Measurements from ENCODE around the gene IL24. TPM values are rescaled to one million over a fixed set of nuclear protein-coding genes. Genes with fewer than 3 reads are reported as not detected.
"Not testable (repeated sequence)": the region's sequence is repeated elsewhere in the genome, so short reads cannot be mapped to it uniquely, and the experiment has no call there.

IL24 gene
- total RNA-seq (under 1 TPM in 1 of 2 donors, not detected in 1; 0.34 TPM), polyA plus RNA-seq (ENCODE audit: insufficient read length in 6 of 6) (under 1 TPM; 0.11 to 0.43 (median 0.33) TPM)
- long read RNA-seq, donor 1: 0 reads
- long read RNA-seq, donor 2: 0 reads
- long read RNA-seq, donor 3: 0 reads
- long read RNA-seq, donor 4: 0 reads
- long read RNA-seq, donor 5: 0 reads
- long read RNA-seq, donor 6: 0 reads
- long read RNA-seq, donor 7: 0 reads
- long read RNA-seq, donor 8: 0 reads
- long read RNA-seq, donor 9: 0 reads
- long read RNA-seq, donor 10, partial matches to known transcripts: 0 of 2 reads
- long read RNA-seq, donor 10, other reads (novel, unspliced or antisense): 2 of 2 reads
- long read RNA-seq, donor 11: 0 reads
- long read RNA-seq, donor 12: 0 reads

- ATAC-seq (no peak), DNase-seq (no peak)
- no peak within 1 kb of the TSS for H3K4me3 ChIP-seq
- peaks cover 0 to 6% of the 10 kb centered on the region in 2 donors for H3K4me1 ChIP-seq
- no peaks in the 10 kb centered on the region for H3K9me3 ChIP-seq
- intact Hi-C loops (cut with DNase I): no loop called here
- H3K27ac ChIP-seq: peak within 1 kb of the TSS in 1 of 2 donors; percentile 1
- no peak for TF ChIP-seq CTCF (IDR thresholded peaks at IDR 0.05)
- H3K27me3 ChIP-seq: no peaks in the 10 kb centered on the region
- H3K36me3 ChIP-seq: no peaks in the 10 kb centered on the region
These were observed at the start of gene IL24 for GRCh38 chr1:206897175-206897574. TSS of gene IL24 (plus strand) at chr1:206897443. CDS start at chr1:206897833, 390 bp downstream.

- Histone ChIP-seq H3K27ac (no peak overlapping the region), H3K4me3 (no peak overlapping the region), H3K36me3 (no peaks in the 10 kb centered on the region), H3K27me3 (no peaks in the 10 kb centered on the region), H3K9me3 (no peaks in the 10 kb centered on the region), H3K4me1 (peaks cover 0 to 3% of the 10 kb centered on the region in 2 donors)
- intact Hi-C loops (cut with DNase I): no loop called here
- DNase-seq: no peak
- ATAC-seq: no peak
- TF ChIP-seq CTCF (IDR thresholded peaks at IDR 0.05): no peak
These were observed 49.3 kb upstream of the IL24 start for GRCh38 chr1:206847946-206848345.

GRCh38 chr1:206850401-206850800, 46.8 kb upstream of the IL24 start:
- H3K27me3 ChIP-seq: no peaks in the 10 kb centered on the region
- peaks cover 0 to 3% of the 10 kb centered on the region in 2 donors for H3K4me1 ChIP-seq
- H3K27ac ChIP-seq: no peak overlapping the region
- DNase-seq (no peak), ATAC-seq (no peak)
- intact Hi-C loops (cut with DNase I): no loop called here
- no peak for TF ChIP-seq CTCF (IDR thresholded peaks at IDR 0.05)
- H3K36me3 ChIP-seq: no peaks in the 10 kb centered on the region
- H3K4me3 ChIP-seq: no peak overlapping the region
- H3K9me3 ChIP-seq: no peaks in the 10 kb centered on the region

GRCh38 chr1:206851341-206852010, 45.8 kb upstream of the IL24 start:
- TF ChIP-seq CTCF (IDR thresholded peaks at IDR 0.05): no peak
- Histone ChIP-seq H3K4me1 (peaks cover 0 to 3% of the 10 kb centered on the region in 2 donors), H3K4me3 (no peak overlapping the region), H3K27ac (no peak overlapping the region), H3K9me3 (no peaks in the 10 kb centered on the region), H3K36me3 (no peaks in the 10 kb centered on the region), H3K27me3 (no peaks in the 10 kb centered on the region)
- intact Hi-C loops (cut with DNase I): no loop called here
- ATAC-seq (no peak), DNase-seq (no peak)

- H3K36me3 ChIP-seq; H3K4me1 ChIP-seq; H3K4me3 ChIP-seq; intact Hi-C loops (cut with DNase I); H3K27ac ChIP-seq; ATAC-seq; DNase-seq; H3K9me3 ChIP-seq; H3K27me3 ChIP-seq: not testable (repeated sequence)
These were observed 44.6 kb upstream of the IL24 start for GRCh38 chr1:206852662-206853061.

GRCh38 chr1:206853696-206854095, 43.5 kb upstream of the IL24 start:
- DNase-seq; H3K27me3 ChIP-seq; ATAC-seq; H3K4me3 ChIP-seq; H3K36me3 ChIP-seq; H3K9me3 ChIP-seq; intact Hi-C loops (cut with DNase I); H3K27ac ChIP-seq; H3K4me1 ChIP-seq: not testable (repeated sequence)

Measured in left lung (tissue), 14 donors.